ENCODE data around the gene RPS16.
A peak's percentile ranks its signal among the peaks of the same experiment; 100 is the strongest.

RPS16 gene

DNA sequence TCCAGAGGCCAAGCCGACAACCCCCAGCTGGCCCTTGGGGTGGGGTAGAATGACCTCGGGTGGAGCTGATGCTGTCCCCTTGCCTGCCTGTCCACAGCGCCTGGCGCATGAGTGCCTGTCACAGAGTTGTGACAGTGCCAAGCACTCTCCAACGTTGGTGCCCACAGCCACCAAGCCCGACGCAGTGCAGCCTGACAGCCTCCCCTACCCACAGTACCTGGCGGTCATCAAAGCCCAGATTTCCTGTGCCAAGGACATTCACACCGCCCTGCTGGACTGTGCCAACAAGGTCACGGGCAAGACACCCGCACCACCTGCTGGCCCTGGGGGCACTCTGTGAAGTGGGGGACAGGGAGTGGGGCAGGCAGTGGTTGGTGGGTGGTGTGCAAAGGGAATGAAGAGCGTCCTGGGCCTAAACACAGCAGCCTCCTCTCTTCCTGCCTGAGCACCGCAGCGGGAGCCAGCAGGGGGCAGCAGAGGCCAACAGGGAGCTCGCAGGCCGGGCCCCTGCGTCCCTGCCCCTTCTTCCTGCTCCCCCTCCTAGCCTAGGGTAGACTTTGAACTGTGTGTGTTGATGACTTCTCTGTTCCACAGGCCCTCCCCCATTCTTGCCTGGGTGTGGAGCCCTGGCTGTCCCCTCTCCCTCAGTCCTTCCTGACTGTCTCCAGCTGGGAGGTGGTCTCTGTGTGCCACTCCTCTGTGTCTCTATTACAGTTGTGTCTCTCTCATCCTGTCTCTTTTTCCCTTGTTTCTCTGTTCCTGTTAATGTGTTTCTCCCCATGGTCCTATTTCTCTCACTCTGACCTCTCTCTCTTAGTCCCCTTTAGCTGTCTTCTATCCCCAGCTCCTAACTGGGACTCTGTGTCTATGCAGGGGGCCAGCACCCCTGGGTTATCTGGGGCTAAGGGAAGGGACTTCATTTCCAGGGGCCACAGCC, 38.1 kb downstream of the RPS16 start:
- peak overlapping the region; percentile 22; the same call in 1 of the 2 replicates for H3K27ac ChIP-seq
- TF ChIP-seq, protein P1, sequence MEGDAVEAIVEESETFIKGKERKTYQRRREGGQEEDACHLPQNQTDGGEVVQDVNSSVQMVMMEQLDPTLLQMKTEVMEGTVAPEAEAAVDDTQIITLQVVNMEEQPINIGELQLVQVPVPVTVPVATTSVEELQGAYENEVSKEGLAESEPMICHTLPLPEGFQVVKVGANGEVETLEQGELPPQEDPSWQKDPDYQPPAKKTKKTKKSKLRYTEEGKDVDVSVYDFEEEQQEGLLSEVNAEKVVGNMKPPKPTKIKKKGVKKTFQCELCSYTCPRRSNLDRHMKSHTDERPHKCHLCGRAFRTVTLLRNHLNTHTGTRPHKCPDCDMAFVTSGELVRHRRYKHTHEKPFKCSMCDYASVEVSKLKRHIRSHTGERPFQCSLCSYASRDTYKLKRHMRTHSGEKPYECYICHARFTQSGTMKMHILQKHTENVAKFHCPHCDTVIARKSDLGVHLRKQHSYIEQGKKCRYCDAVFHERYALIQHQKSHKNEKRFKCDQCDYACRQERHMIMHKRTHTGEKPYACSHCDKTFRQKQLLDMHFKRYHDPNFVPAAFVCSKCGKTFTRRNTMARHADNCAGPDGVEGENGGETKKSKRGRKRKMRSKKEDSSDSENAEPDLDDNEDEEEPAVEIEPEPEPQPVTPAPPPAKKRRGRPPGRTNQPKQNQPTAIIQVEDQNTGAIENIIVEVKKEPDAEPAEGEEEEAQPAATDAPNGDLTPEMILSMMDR (conservative IDR thresholded peaks at IDR 0.05), result peak; percentile 98

DNA sequence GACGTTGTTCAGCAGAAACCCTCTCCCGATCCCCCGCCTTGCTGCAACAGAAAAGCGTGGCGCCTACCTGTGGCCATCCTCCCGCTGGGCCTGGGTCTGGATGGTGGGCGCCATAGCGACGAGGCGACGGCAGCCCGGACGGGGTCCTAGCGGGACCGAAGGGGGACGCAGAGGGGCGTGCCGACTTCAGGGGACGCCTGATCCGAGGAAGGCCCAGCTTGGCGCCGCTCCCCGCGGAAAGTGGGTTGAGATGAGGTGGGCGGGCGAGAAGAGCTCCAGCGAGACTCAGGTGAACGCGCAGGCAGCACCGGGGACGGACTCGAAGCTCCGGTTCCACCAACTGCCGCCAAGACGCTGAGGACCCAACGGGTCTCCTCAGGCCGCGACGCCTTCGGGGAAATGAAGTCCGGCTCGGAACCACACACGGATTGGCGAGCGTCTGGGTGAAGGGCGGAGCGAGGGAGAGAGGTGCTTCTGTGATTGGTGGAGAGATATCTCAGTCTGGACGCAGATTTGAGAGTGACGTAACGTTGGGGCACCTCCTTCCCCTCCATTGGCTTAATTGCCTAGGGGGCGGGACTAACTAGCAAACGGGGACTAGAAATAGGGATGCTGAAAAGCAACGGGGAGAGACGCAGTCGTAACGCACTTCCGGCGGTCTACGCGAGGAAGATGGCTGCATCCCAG, 44.9 kb downstream of the RPS16 start, which contains the start of the genes MED29 and PAF1:
MED29 (plus strand) TSS at position 628 of the 687 bp plus-strand sequence; CDS start at position 673, 45 bp downstream.
PAF1 (minus strand) TSS at position 356 of the 687 bp plus-strand sequence; CDS start at position 114, 242 bp downstream.
- TF ChIP-seq, protein P1 (conservative IDR thresholded peaks at IDR 0.05), result peak; percentile 32; the same call in 1 of the 2 replicates
- peak within 1 kb of the TSS; percentile 96 for H3K27ac ChIP-seq

DNA sequence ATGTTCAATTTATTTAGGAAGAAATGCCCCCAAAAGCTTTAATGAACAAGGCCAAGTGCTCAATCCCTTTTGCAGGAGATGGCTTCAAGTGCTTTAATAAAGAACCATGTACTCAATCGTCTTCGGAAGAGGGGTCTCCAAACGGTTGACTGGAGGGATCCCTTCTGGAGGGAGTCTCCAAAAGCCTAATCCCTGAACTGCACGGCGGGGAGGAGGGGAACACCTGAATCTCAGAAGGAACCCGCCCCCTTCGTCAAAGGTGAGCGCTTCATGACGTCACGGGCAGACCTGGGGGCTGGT, 45.3 kb downstream of the RPS16 start:
- peak overlapping the region; percentile 96 for H3K27ac ChIP-seq
- TF ChIP-seq, protein P1 (conservative IDR thresholded peaks at IDR 0.05), result no peak

DNA sequence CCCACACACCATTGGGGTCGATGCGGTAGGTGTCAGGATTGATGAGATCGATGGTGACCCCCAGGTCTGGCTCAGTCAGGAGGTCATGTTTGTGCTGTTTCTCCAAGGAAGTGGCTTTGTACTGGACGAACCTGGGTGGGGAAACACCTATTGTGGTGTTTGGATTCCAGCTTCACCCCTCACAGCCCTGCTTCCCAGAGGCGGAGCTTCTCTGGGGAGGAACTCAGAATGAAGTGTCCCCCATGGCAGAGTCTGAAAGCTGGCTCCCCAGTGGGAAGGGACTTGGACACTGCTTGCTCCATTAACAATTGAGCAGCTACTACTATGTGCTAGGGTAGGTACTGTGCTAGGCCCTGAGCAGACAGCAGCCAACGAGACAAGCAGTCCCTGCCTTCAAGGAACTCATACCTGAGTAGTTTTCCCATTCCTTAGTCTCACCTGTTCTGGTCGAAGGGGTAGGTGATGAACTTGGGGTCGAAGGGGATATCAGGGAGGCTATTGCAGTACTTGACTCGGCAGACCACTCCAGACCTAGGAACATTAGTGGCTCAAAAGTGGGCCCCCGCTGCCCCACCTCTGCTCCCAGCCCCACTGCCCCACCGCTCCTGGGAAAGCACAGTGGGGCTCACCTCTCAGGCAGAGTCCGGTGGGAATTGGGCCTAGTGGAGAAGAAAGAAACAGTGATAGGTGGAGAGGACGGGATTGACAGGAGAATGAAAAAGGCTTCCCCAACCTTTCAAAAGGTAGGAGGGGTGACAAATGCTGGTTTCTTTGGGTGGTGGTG, 45.9 kb downstream of the RPS16 start:
- TF ChIP-seq, protein P1 (conservative IDR thresholded peaks at IDR 0.05), result no peak
- H3K27ac ChIP-seq, result peak overlapping the region; percentile 96

DNA sequence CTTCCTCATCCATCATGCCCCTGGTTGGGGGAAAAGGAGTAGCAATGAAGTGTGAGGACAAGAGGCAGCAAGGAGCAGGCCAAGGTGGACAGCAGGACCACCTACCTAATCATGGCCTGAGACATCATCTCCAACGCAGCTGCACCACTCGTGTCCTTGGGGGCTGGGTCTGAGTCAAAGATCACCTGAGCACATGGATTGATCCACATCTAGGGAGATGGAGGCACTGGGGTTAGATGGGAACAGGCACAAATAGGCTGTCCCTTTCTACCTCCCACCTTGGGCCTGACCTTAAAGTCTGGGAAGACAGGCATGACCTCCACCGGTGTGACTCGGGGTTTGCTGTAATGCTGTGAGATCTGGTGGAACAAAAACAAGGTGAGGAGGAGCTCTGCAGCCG, 47.1 kb downstream of the RPS16 start:
- no peak overlapping the region for H3K27ac ChIP-seq

DNA sequence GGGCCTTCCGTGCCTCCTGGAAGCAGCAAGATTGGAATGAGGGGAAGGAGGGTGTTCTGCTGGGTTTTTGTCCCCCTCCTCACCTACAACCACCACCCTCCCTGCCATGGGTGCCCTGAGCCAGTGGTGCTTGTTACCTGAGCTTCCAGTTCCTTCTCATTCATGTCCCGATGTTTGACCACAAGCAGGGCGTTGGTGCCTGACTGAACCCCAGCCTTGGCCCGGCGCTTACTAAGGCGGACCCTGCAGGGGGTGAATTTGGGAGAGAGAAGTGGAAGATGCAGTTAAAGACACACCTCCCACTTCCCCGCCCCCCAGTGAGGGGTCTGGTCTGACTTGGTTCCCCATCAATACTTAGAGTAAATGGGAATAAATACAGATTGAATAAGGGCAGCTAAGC, 49.2 kb downstream of the RPS16 start:
- TF ChIP-seq, protein P1 (conservative IDR thresholded peaks at IDR 0.05), result no peak
- no peak overlapping the region for H3K27ac ChIP-seq

More for the DNA sequence above, 47.1 kb downstream of the RPS16 start:
- TF ChIP-seq, protein P1 (conservative IDR thresholded peaks at IDR 0.05), result no peak

Measured in VCaP (cell line).